RWPE2 (cell line): ENCODE data around the gene ARHGAP45.

Experiments
- ATAC-seq: fragments of 200-7000 bp; cut with Tn5 transposase; 3 replicates; pipeline ENCODE4 v1.9.1; 2021; ENCODE audit warnings: low read depth
- DNase-seq: peaks from one replicate; pipeline ENCODE4 v3.0.0-alpha.2; 2020; ENCODE audit warnings: low spot score
- H3K27ac ChIP-seq: fragments of 450-650 bp; 2 replicates; pipeline ENCODE4 v1.5.1; 2017; ENCODE audit warnings: mild to moderate bottlenecking; ENCODE audit not compliant: poor library complexity, severe bottlenecking
- H3K27me3 ChIP-seq: fragments of 250-450 bp; sonication (Bioruptor Pico); 2 replicates; pipeline ENCODE4 v1.5.1; 2021; ENCODE audit warnings: mild to moderate bottlenecking, moderate library complexity; ENCODE audit not compliant: insufficient read depth, poor library complexity, severe bottlenecking
- H3K36me3 ChIP-seq: fragments of 250-450 bp; sonication (Bioruptor Pico); 2 replicates; pipeline ENCODE4 v1.5.1; 2020; ENCODE audit warnings: low read depth, mild to moderate bottlenecking, moderate library complexity
- H3K4me1 ChIP-seq: fragments of 250-450 bp; sonication (Bioruptor Pico); 2 replicates; pipeline ENCODE4 v1.5.1; 2021; ENCODE audit warnings: mild to moderate bottlenecking, moderate library complexity; ENCODE audit not compliant: insufficient read depth, poor library complexity, severe bottlenecking
- H3K4me3 ChIP-seq: fragments of 250-450 bp; sonication (Bioruptor Pico); 2 replicates; pipeline ENCODE4 v1.5.1; 2021; ENCODE audit warnings: mild to moderate bottlenecking, moderate library complexity; ENCODE audit not compliant: severe bottlenecking
- H3K9me3 ChIP-seq: fragments of 250-450 bp; sonication (Bioruptor Pico); 2 replicates; pipeline ENCODE4 v1.5.1; 2021; ENCODE audit warnings: mild to moderate bottlenecking, moderate library complexity; ENCODE audit not compliant: severe bottlenecking
- TF ChIP-seq, protein P1 (sequence below): fragments of 450-650 bp; IDR thresholded peaks from one replicate; pipeline ENCODE4 v1.5.1; 2017; ENCODE audit warnings: mild to moderate bottlenecking, moderate library complexity; ENCODE audit not compliant: poor library complexity, severe bottlenecking

ARHGAP45 gene

GRCh38 chr19:1035998-1036621 is 30.9 kb upstream of the ARHGAP45 start:
- no peaks in the 10 kb centered on the region for H3K27me3 ChIP-seq
- ATAC-seq = no peak
- H3K27ac ChIP-seq = no peak overlapping the region
- no peaks in the 10 kb centered on the region for H3K9me3 ChIP-seq
- TF ChIP-seq, protein P1, sequence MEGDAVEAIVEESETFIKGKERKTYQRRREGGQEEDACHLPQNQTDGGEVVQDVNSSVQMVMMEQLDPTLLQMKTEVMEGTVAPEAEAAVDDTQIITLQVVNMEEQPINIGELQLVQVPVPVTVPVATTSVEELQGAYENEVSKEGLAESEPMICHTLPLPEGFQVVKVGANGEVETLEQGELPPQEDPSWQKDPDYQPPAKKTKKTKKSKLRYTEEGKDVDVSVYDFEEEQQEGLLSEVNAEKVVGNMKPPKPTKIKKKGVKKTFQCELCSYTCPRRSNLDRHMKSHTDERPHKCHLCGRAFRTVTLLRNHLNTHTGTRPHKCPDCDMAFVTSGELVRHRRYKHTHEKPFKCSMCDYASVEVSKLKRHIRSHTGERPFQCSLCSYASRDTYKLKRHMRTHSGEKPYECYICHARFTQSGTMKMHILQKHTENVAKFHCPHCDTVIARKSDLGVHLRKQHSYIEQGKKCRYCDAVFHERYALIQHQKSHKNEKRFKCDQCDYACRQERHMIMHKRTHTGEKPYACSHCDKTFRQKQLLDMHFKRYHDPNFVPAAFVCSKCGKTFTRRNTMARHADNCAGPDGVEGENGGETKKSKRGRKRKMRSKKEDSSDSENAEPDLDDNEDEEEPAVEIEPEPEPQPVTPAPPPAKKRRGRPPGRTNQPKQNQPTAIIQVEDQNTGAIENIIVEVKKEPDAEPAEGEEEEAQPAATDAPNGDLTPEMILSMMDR = no peak
- peaks cover 59% of the 10 kb centered on the region for H3K36me3 ChIP-seq
- H3K4me3 ChIP-seq = no peak overlapping the region
- no peaks in the 10 kb centered on the region for H3K4me1 ChIP-seq
- DNase-seq = peak; percentile 56

DNA sequence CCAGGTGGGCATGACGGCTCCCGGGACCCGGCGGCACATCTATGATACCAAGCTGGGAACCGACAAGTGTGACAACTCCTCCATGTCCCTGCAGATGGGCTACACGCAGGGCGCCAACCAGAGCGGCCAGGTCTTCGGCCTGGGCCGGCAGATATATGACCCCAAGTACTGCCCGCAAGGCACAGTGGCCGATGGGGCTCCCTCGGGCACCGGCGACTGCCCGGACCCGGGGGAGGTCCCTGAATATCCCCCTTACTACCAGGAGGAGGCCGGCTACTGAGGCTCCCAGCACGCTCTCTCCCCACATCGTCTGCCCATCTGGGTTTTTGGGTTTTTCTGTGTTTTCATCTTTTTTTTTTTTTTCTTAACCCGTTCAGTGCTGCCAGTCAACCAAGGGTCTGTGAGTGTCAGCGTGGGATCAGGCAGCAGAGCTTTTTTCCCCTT is 29.3 kb upstream of the ARHGAP45 start:
- TF ChIP-seq, protein P1 = no peak
- DNase-seq = no peak
- H3K27ac ChIP-seq = peak overlapping the region; percentile 58
- H3K36me3 ChIP-seq = peaks cover 51% of the 10 kb centered on the region
- H3K4me3 ChIP-seq = no peak overlapping the region
- no peaks in the 10 kb centered on the region for H3K4me1 ChIP-seq
- no peaks in the 10 kb centered on the region for H3K9me3 ChIP-seq
- no peaks in the 10 kb centered on the region for H3K27me3 ChIP-seq
- ATAC-seq = no peak

DNA sequence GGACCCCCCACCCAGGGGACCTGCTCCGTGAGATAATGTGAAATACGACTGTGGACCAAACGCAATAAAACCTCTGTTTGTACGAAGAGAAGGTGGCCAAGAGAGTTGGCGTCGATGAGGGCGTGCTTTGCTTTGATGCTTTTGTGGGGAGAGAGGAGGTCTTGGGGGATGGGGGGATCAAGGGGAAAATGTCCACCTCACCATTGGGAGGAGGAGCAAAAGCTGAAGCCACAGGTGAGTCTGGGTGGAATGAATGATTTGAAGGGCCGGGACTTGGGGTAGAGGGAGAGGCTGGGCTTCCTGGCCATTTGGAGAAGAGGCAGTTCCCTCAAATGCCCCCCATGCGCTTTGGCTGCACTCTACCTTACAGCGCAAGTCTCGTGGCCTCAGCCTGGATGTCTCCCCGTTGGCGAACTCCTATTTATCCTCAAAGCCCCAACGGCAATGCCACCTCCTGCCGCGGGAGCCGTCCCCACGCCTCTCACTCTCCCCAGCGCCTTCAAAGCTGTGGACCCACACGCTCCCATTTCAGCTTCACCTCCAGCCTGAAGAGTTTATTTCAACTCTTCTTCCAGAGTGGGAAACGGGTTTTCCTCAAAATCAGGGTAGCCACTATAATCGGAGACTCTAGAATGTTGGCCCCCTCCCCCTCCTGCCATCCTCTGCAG is 27.9 kb upstream of the ARHGAP45 start:
- ATAC-seq = no peak
- H3K4me3 ChIP-seq = no peak overlapping the region

DNA sequence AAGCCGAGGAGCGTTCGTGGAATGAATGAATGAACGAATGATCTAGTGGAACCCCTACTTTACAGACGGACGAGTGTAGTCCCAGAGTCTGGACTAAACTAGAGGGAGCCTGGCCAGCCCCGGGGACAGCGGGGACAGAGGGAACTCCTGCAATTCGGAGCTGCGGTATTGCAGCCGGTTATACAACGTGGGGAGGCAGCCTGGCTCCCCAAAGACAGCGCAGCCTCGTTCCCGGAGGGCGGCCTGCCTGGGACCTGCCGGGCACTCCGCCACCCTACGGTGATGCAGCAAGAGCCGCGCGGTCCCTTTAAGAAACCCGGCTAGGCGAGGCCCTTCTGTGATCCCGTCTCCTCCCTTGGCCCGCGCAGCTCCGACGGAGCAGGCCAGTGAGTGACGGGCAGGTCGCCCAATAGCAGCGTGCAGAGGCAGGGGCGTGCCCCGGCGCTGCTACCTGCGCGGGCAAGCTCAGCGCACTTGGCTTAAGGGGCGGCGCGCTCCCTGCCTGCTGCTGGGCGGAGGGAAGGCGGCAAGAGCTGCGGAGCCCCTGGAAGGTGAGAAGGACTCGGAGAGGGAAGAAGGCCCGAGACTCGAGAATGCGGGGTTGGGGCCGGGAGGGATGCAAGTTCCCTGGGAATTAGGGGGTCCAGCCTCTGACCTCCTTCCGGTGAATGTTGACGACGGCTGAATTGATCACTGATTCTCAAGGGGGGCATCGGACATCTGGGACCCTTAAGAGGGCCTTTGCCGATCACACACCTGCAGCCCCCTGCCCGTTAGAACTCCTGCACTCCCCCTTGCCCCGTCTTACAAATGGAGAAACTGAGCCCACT is 27.1 kb upstream of the ARHGAP45 start, which contains the start of gene ABCA7:
ABCA7 (plus strand) TSS at position 462 of the 830 bp plus-strand sequence. CDS start 1,255 bp downstream, outside the sequence.
- peak within 1 kb of the TSS; percentile 58 for H3K27ac ChIP-seq
- peak; percentile 90 for ATAC-seq

More for the DNA sequence above, 27.9 kb upstream of the ARHGAP45 start:
- DNase-seq = no peak
- Histone ChIP-seq H3K9me3 (no peaks in the 10 kb centered on the region), H3K4me1 (no peaks in the 10 kb centered on the region), H3K27ac (peak overlapping the region; percentile 58), H3K36me3 (peaks cover 44% of the 10 kb centered on the region), H3K27me3 (no peaks in the 10 kb centered on the region)
- TF ChIP-seq, protein P1 = no peak

More for the DNA sequence above, 27.1 kb upstream of the ARHGAP45 start, which contains the start of gene ABCA7:
- H3K9me3 ChIP-seq = no peaks in the 10 kb centered on the region
- peak; percentile 96 for DNase-seq
- H3K4me1 ChIP-seq = no peaks in the 10 kb centered on the region
- TF ChIP-seq, protein P1 = no peak
- H3K27me3 ChIP-seq = no peaks in the 10 kb centered on the region
- peak within 1 kb of the TSS; percentile 42 for H3K4me3 ChIP-seq
- peaks cover 44% of the 10 kb centered on the region for H3K36me3 ChIP-seq
